ENCODE results near the gene ADAM33.

DNA sequence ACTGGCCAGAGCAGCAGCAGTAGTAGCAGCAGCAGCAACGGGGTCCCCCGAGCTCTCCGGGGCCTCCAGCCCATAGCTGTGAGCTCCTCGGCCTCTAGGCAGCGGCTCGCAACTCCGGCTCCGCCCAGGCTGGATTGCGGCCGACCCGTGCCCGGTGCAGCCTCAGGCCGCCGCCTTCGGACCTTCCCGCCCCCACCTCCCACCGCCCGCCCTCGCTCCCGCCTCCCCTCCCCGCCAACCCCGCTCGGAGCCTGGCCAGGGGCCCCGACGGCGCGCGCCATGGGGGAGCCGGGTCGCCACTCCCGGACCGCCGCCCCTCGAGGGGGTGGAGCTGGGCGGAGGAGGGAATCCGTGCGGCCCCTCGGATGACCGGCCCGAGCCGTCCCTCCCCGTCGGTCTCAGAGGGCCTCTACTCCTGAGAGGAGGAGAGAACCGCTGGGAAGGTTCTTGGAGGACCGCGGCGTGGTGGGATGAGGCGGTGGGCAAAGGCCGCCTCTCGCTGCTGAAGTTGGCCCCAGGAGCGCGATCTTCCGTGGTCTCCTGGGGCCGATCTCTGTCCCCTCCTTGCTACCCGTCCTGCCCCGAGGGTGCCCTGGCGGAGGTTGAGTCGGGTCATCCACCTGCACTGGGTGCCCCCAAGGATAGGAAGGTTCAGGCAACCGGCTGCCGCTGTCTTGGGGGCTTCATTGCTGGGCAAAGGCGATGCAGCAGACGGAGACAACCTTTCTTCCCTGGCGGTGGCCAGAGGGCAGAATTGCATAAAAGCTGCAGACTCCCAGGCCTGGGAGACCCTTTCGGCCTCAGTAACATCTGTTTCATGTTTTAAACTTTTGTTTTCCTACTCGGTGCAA is at the start of gene ADAM33:
- no peak for TF ChIP-seq POLR2A (IDR thresholded peaks at IDR 0.05; ENCODE audit: low read depth, low read length)
- TF ChIP-seq POLR2AphosphoS5 (IDR thresholded peaks at IDR 0.05; ENCODE audit: low read depth, low read length), result no peak
- TF ChIP-seq TAF1 (IDR thresholded peaks at IDR 0.05; ENCODE audit: borderline replicate concordance, low read depth, low read length), result no peak

Measured in GM12892 (cell line).